KBM-7 (cell line): ENCODE measurements around the gene MAPKAPK2.

Source experiments
- DNase-seq: peaks from one replicate; pipeline ENCODE4 v3.0.0-alpha.2; 2015
- in situ Hi-C: fragments of 300-500 bp; cut with MboI; formaldehyde crosslinking; loops from 2 replicates; pipeline ENCODE4 v1.14.3; 2020; ENCODE audit warnings: low sequenced_read_pairs, low pct_unique_long_range_greater_than_20kb, mixed read lengths

Gene MAPKAPK2

DNA sequence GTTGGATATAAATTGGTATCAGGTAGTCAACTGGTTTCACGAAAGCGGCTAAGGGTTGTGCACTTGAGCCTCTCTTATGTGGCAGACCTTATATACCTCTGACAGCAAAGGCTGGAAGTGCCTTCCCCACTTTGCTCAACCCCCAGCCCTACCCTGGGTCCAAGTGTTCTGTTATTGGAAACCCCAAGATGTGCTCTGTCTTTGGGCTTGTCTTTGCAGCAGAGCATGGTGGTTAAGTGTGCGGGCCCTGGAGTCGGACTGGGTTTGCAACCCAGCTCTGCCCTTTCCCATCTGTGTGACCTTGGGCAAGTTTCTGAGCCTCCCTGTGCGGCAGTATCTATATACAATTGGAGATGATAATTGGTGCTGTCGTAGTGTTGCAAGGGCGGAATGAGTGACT is 98.8 kb downstream of the MAPKAPK2 start:
- DNase-seq = no peak
- in situ Hi-C loops = no loop called here
